Measurements from ENCODE around the gene ENTHD1. TPM values are rescaled to one million over a fixed set of nuclear protein-coding genes. Genes with fewer than 3 reads are reported as not detected.
"Not testable (repeated sequence)": the region's sequence is repeated elsewhere in the genome, so short reads cannot be mapped to it uniquely, and the experiment has no call there.

ENTHD1 gene
- total RNA-seq, 1 donor from 2014 or later, result not detected

DNA sequence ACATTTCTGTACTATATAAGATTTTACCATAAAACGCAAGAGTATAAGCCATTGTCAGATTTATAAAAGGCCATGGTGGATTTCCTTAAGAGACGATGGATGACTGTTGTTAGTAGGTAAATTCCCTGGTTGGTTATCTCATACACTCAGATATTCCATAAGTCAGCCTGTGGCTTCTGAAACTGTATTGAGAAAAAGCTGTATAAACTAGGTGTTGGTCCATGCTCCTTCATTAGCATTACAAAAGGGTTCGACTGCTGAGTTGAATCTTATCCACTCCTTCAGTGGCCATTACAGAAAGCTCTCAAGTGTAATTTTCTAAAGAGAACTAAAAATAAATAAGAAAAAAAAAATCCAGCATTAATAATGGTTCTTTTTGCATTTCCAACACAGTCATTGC lies 12.6 kb upstream of the ENTHD1 start:
- Mint-ChIP-seq H3K27me3 (ENCODE audit: low read depth) (peaks cover 18% of the 10 kb centered on the region), H3K4me1 (ENCODE audit: low read depth) (no peaks in the 10 kb centered on the region), H3K9me3 (ENCODE audit: low read depth) (no peaks in the 10 kb centered on the region), H3K27ac (ENCODE audit: unreplicated experiment) (no peak overlapping the region), H3K36me3 (ENCODE audit: low read depth) (no peaks in the 10 kb centered on the region), H3K4me3 (ENCODE audit: unreplicated experiment) (no peak overlapping the region)
- TF ChIP-seq, protein P1, sequence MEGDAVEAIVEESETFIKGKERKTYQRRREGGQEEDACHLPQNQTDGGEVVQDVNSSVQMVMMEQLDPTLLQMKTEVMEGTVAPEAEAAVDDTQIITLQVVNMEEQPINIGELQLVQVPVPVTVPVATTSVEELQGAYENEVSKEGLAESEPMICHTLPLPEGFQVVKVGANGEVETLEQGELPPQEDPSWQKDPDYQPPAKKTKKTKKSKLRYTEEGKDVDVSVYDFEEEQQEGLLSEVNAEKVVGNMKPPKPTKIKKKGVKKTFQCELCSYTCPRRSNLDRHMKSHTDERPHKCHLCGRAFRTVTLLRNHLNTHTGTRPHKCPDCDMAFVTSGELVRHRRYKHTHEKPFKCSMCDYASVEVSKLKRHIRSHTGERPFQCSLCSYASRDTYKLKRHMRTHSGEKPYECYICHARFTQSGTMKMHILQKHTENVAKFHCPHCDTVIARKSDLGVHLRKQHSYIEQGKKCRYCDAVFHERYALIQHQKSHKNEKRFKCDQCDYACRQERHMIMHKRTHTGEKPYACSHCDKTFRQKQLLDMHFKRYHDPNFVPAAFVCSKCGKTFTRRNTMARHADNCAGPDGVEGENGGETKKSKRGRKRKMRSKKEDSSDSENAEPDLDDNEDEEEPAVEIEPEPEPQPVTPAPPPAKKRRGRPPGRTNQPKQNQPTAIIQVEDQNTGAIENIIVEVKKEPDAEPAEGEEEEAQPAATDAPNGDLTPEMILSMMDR (IDR thresholded peaks at IDR 0.05), result no peak
- DNase-seq (ENCODE audit: low spot score), result no peak

GRCh38 chr22:39905687-39906086 lies 12.1 kb upstream of the ENTHD1 start:
- no peak overlapping the region for H3K4me3 Mint-ChIP-seq (ENCODE audit: unreplicated experiment)
- no peaks in the 10 kb centered on the region for H3K4me1 Mint-ChIP-seq (ENCODE audit: low read depth)
- H3K27ac Mint-ChIP-seq (ENCODE audit: unreplicated experiment), result no peak overlapping the region
- no peak for DNase-seq (ENCODE audit: low spot score)
- H3K36me3 Mint-ChIP-seq (ENCODE audit: low read depth), result no peaks in the 10 kb centered on the region
- no peaks in the 10 kb centered on the region for H3K9me3 Mint-ChIP-seq (ENCODE audit: low read depth)
- TF ChIP-seq, protein P1 (IDR thresholded peaks at IDR 0.05), result no peak
- H3K27me3 Mint-ChIP-seq (ENCODE audit: low read depth), result peaks cover 18% of the 10 kb centered on the region

DNA sequence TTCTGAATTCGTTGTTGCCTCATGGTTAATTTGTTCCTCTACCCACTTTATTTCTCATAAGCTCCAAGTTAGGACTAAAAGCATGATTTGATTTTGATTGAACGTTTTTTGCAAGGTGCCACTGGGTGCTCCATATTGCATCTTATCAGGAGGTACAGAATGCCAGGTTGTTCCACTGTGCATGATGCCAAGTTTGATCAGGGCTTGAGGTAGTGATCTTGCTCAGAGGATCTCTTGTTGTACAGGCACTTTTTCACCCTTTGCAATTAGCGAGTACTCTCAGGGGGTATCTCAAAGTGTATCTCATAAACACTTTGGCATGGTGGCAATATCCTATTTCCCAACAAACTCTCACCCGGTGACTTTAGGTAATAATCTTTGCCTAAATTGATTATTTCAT lies 11.3 kb upstream of the ENTHD1 start:
- H3K4me3 Mint-ChIP-seq (ENCODE audit: unreplicated experiment), result no peak overlapping the region
- H3K36me3 Mint-ChIP-seq (ENCODE audit: low read depth), result no peaks in the 10 kb centered on the region
- TF ChIP-seq, protein P1 (IDR thresholded peaks at IDR 0.05), result no peak
- DNase-seq (ENCODE audit: low spot score), result no peak
- peaks cover 21% of the 10 kb centered on the region for H3K27me3 Mint-ChIP-seq (ENCODE audit: low read depth)
- H3K4me1 Mint-ChIP-seq (ENCODE audit: low read depth), result no peaks in the 10 kb centered on the region
- H3K27ac Mint-ChIP-seq (ENCODE audit: unreplicated experiment), result no peak overlapping the region
- no peaks in the 10 kb centered on the region for H3K9me3 Mint-ChIP-seq (ENCODE audit: low read depth)

DNA sequence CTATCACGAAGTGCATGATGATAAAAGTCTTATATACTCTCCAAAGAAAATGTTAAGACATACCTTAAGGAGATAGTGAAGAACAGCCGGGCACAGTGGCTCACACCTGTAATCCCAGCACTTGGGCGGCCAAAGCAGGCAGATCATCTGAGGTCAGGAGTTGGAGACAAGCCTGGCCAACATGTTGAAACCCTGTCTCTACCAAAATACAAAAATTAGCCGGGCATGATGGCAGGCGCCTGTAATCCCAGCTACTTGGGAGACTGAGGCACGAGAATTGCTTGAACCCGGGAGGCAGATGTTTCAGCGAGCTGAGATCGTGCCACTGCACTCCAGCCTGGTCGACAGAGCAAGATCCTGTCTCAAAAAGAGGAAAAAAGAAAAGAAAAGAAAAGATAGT lies 10.5 kb upstream of the ENTHD1 start:
- H3K36me3 Mint-ChIP-seq (ENCODE audit: low read depth); H3K4me3 Mint-ChIP-seq (ENCODE audit: unreplicated experiment); DNase-seq (ENCODE audit: low spot score); H3K27ac Mint-ChIP-seq (ENCODE audit: unreplicated experiment); H3K4me1 Mint-ChIP-seq (ENCODE audit: low read depth); H3K9me3 Mint-ChIP-seq (ENCODE audit: low read depth): not testable (repeated sequence)
- H3K27me3 Mint-ChIP-seq (ENCODE audit: low read depth), result peaks cover 21% of the 10 kb centered on the region

GRCh38 chr22:39901565-39902146 lies 8.1 kb upstream of the ENTHD1 start:
- H3K4me3 Mint-ChIP-seq (ENCODE audit: unreplicated experiment), result no peak overlapping the region
- no peaks in the 10 kb centered on the region for H3K36me3 Mint-ChIP-seq (ENCODE audit: low read depth)
- TF ChIP-seq, protein P1 (IDR thresholded peaks at IDR 0.05), result no peak
- no peak for DNase-seq (ENCODE audit: low spot score)
- peaks cover 16% of the 10 kb centered on the region for H3K27me3 Mint-ChIP-seq (ENCODE audit: low read depth)
- no peaks in the 10 kb centered on the region for H3K9me3 Mint-ChIP-seq (ENCODE audit: low read depth)
- no peak overlapping the region for H3K27ac Mint-ChIP-seq (ENCODE audit: unreplicated experiment)
- H3K4me1 Mint-ChIP-seq (ENCODE audit: low read depth), result no peaks in the 10 kb centered on the region
